ENCODE measurements around the gene ANGPT4. TPM values are rescaled to one million over a fixed set of nuclear protein-coding genes. Genes with fewer than 3 reads are reported as not detected.

Gene ANGPT4
- total and polyA plus RNA-seq, 2 of the 13 experiments (the other 11 are each of a cell fraction or from before 2014, with no cell fraction given), result not detected

GRCh38 chr20:956330-956951 lies 40.3 kb upstream of the ANGPT4 start (continued):
- TF ChIP-seq HMGXB4 (CRISPR knock-in tag; IDR thresholded peaks at IDR 0.05; ENCODE audit: borderline replicate concordance in 1 of 2, low read depth in 1 of 2), result peak; percentile 64 to 79
- TF ChIP-seq E2F1 (CRISPR knock-in tag; IDR thresholded peaks at IDR 0.05), result no peak
- no peak for TF ChIP-seq AGO2 (optimal IDR thresholded peaks at IDR 0.05; ENCODE audit: low read depth, low read length)
- no peak for TF ChIP-seq ZBTB38 (CRISPR knock-in tag; IDR thresholded peaks at IDR 0.05)
- TF ChIP-seq ZNF609 (CRISPR knock-in tag; IDR thresholded peaks at IDR 0.05; ENCODE audit: borderline replicate concordance), result 0 out of 2 replicates have a peak, but pooled peaks have one; percentile 29
- TF ChIP-seq CENPBD1 (CRISPR knock-in tag; IDR thresholded peaks at IDR 0.05; ENCODE audit: borderline replicate concordance, low read depth), result no peak
- no peak for TF ChIP-seq MAFK (conservative IDR thresholded peaks at IDR 0.05 in 1 of 2, IDR thresholded peaks at IDR 0.05 in 1 of 2; ENCODE audit: low read length in 2 of 2)
- TF ChIP-seq ZNF841 (CRISPR knock-in tag; IDR thresholded peaks at IDR 0.05; ENCODE audit: borderline replicate concordance), result 0 out of 2 replicates have a peak, but pooled peaks have one; percentile 44
- no peak for TF ChIP-seq NFRKB (IDR thresholded peaks at IDR 0.05)
- no peak for TF ChIP-seq CREM (IDR thresholded peaks at IDR 0.05)
- no peak for TF ChIP-seq CREM (CRISPR knock-in tag; IDR thresholded peaks at IDR 0.05)
- TF ChIP-seq ZNF768 (CRISPR knock-in tag; IDR thresholded peaks at IDR 0.05), result peak; percentile 58; the same call in 1 of the 2 replicates
- no peak for TF ChIP-seq POLR2A (IDR thresholded peaks at IDR 0.05; ENCODE audit: insufficient read depth in 1 of 2, low read depth in 2 of 2, low read length in 2 of 2)
- peak; percentile 49; the same call in 1 of the 2 replicates for TF ChIP-seq KDM4B (CRISPR knock-in tag; IDR thresholded peaks at IDR 0.05)
- no peak for TF ChIP-seq CBX2 (IDR thresholded peaks at IDR 0.05; ENCODE audit: low read depth, low read length)
- no peak for TF ChIP-seq CBX2 (CRISPR knock-in tag; IDR thresholded peaks at IDR 0.05; ENCODE audit: low read depth)
- TF ChIP-seq FOXO1 (CRISPR knock-in tag; IDR thresholded peaks at IDR 0.05), result peak; percentile 59; the same call in 1 of the 2 replicates
- no peak for TF ChIP-seq RBAK (CRISPR knock-in tag; IDR thresholded peaks at IDR 0.05)
- TF ChIP-seq ZKSCAN8 (CRISPR knock-in tag; IDR thresholded peaks at IDR 0.05; ENCODE audit: borderline replicate concordance), result 0 out of 2 replicates have a peak, but pooled peaks have one; percentile 48
- TF ChIP-seq SRY (CRISPR knock-in tag; IDR thresholded peaks at IDR 0.05), result no peak
- TF ChIP-seq GLMP (CRISPR knock-in tag; IDR thresholded peaks at IDR 0.05; ENCODE audit: borderline replicate concordance), result no peak
